OCI-LY7 (cell line): ENCODE data around the gene IRX6. TPM values are rescaled to one million over a fixed set of nuclear protein-coding genes. Genes with fewer than 3 reads are reported as not detected.

Experiments
- BruUV-seq: library from RNA; stranded (reverse); fragments of 400-500 nt; replicated peaks from 2 replicates; lab custom pipeline; 2021; lab: Mats Ljungman, UMichigan
- CTCF ChIA-PET: fragments of 300-600 bp; sonication (Branson Sonifier 250); formaldehyde crosslinking; loops from one replicate; lab custom pipeline; 2022; ENCODE audit warnings: antibody characterized with exemption; ENCODE audit not compliant: unreplicated experiment; lab: Charles Lee
- POLR2A ChIA-PET: fragments of 300-600 bp; sonication (Branson Sonifier 250); formaldehyde crosslinking; loops from one replicate; lab custom pipeline; 2022; ENCODE audit warnings: antibody characterized with exemption; lab: Charles Lee
- DNase-seq: peaks from one replicate; pipeline ENCODE4 v3.0.0-alpha.2; 2015; ENCODE audit warnings: low spot score
- H2AFZ ChIP-seq: fragments of 200-600 bp; sonication (generic), shearing (Covaris generic); 2 replicates; pipeline ENCODE4 v1.6.1; 2014; ENCODE audit warnings: mild to moderate bottlenecking, antibody characterized with exemption, low read length, moderate library complexity
- H3K27ac ChIP-seq: fragments of 200-600 bp; sonication (generic); 2 replicates; pipeline ENCODE4 v1.5.1; 2014; ENCODE audit warnings: mixed run types, low read depth, mild to moderate bottlenecking, moderate library complexity, low read length, inconsistent platforms; ENCODE audit not compliant: poor library complexity, severe bottlenecking
- H3K36me3 ChIP-seq: fragments of 200-600 bp; sonication (generic); 2 replicates; pipeline ENCODE4 v1.6.1; 2014; ENCODE audit warnings: mild to moderate bottlenecking, antibody characterized with exemption, low read length, moderate library complexity, mixed read lengths; ENCODE audit not compliant: insufficient read depth
- H3K4me1 ChIP-seq: fragments of 200-600 bp; sonication (generic); 2 replicates; pipeline ENCODE4 v1.5.1; 2014; ENCODE audit warnings: mild to moderate bottlenecking, low read length; ENCODE audit not compliant: insufficient read depth, poor library complexity, severe bottlenecking
- H3K4me2 ChIP-seq: fragments of 200-600 bp; sonication (generic); 2 replicates; pipeline ENCODE4 v1.6.1; 2014; ENCODE audit warnings: mild to moderate bottlenecking, low read length
- H3K4me3 ChIP-seq: fragments of 200-600 bp; sonication (generic); 2 replicates; pipeline ENCODE4 v1.5.1; 2014; ENCODE audit warnings: mild to moderate bottlenecking, low read depth, low read length; ENCODE audit not compliant: poor library complexity, severe bottlenecking
- H3K79me2 ChIP-seq: fragments of 200-600 bp; sonication (generic); 2 replicates; pipeline ENCODE4 v1.6.1; 2016; ENCODE audit warnings: low read depth, mild to moderate bottlenecking, low read length, moderate library complexity, mixed read lengths; ENCODE audit not compliant: insufficient read depth
- H3K9me2 ChIP-seq: fragments of 200-600 bp; sonication (generic); 2 replicates; pipeline ENCODE4 v1.6.1; 2016; ENCODE audit warnings: mild to moderate bottlenecking, low read length, mixed read lengths; ENCODE audit not compliant: insufficient read depth
- H3K9me3 ChIP-seq: fragments of 200-600 bp; sonication (generic); 2 replicates; pipeline ENCODE4 v1.6.1; 2014; ENCODE audit warnings: mild to moderate bottlenecking, mixed run types, low read length, mixed read lengths
- H4K20me1 ChIP-seq: fragments of 200-600 bp; sonication (generic); 2 replicates; pipeline ENCODE4 v1.6.1; 2014; ENCODE audit warnings: mild to moderate bottlenecking, antibody characterized with exemption, low read length, moderate library complexity, mixed read lengths; ENCODE audit not compliant: insufficient read depth
- EZH2phosphoT487 ChIP-seq: fragments of 200-600 bp; sonication (generic); IDR thresholded peaks from 2 replicates; pipeline ENCODE4 v1.6.1; 2018; ENCODE audit warnings: low read depth, borderline replicate concordance, mild to moderate bottlenecking, mixed run types, antibody characterized with exemption, low read length, moderate library complexity, mixed read lengths
- intact Hi-C: fragments of 100-400 bp; cut with micrococcal nuclease; formaldehyde crosslinking; loops from one replicate; pipeline ENCODE4 v1.10.0; 2022; ENCODE audit not compliant: unreplicated experiment
- total RNA-seq, 2 experiments: library from RNA; depleted of rRNA in 1 of 2; stranded (reverse); fragments of >200 nt in 1 of 2; shearing (Covaris generic) in 1 of 2; gene quantifications; 2 replicates each; pipeline ENCODE4 v1.2.3, GENCODE V29; 2014 to 2022
- TF ChIP-seq, protein P1 (sequence below): fragments of 200-600 bp; sonication (generic); conservative IDR thresholded peaks from 2 replicates; pipeline ENCODE4 v1.5.1; 2014; ENCODE audit warnings: mild to moderate bottlenecking, antibody characterized with exemption, low read length, moderate library complexity, mixed read lengths

Gene IRX6
- total RNA-seq, 2 experiments from 2014 or later = not detected

DNA sequence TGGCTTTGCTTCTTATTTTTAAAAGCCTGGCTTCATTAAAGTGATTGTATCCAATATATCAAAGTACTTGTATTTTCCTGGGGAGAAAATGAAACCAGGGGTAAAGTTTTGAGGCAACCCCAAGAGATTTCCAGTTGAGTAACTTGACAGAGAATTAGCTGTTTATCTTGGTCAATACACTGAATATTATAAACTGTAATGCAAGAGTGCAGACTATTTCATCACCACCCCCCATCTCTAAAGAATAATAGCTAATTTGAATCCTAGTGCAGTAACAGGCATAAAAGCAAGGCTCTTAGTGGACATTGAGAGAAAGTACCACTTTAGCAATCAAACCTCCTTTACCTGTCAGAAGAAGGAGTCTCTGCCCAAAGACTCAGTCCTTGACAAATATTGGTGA is 27.0 kb downstream of the IRX6 start:
- Histone ChIP-seq H2AFZ (no peak overlapping the region), H3K36me3 (no peaks in the 10 kb centered on the region), H3K9me3 (no peaks in the 10 kb centered on the region), H3K4me3 (no peak overlapping the region), H3K27ac (no peak overlapping the region), H4K20me1 (no peaks in the 10 kb centered on the region), H3K9me2 (no peaks in the 10 kb centered on the region), H3K79me2 (no peaks in the 10 kb centered on the region), H3K4me2 (no peak overlapping the region), H3K4me1 (no peaks in the 10 kb centered on the region)
- intact Hi-C loops = no loop called here
- TF ChIP-seq, protein P1, sequence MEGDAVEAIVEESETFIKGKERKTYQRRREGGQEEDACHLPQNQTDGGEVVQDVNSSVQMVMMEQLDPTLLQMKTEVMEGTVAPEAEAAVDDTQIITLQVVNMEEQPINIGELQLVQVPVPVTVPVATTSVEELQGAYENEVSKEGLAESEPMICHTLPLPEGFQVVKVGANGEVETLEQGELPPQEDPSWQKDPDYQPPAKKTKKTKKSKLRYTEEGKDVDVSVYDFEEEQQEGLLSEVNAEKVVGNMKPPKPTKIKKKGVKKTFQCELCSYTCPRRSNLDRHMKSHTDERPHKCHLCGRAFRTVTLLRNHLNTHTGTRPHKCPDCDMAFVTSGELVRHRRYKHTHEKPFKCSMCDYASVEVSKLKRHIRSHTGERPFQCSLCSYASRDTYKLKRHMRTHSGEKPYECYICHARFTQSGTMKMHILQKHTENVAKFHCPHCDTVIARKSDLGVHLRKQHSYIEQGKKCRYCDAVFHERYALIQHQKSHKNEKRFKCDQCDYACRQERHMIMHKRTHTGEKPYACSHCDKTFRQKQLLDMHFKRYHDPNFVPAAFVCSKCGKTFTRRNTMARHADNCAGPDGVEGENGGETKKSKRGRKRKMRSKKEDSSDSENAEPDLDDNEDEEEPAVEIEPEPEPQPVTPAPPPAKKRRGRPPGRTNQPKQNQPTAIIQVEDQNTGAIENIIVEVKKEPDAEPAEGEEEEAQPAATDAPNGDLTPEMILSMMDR = no peak
- TF ChIP-seq EZH2phosphoT487 = no peak
- no peak for DNase-seq
- BruUV-seq = no TSS peak
- ChIA-PET POLR2A (interaction anchor here (1.4 kb wide), 1 partner anchor 11 kb away, joined by 8 read pairs; no protein-coding TSS in a partner anchor), CTCF (no interaction called here)

DNA sequence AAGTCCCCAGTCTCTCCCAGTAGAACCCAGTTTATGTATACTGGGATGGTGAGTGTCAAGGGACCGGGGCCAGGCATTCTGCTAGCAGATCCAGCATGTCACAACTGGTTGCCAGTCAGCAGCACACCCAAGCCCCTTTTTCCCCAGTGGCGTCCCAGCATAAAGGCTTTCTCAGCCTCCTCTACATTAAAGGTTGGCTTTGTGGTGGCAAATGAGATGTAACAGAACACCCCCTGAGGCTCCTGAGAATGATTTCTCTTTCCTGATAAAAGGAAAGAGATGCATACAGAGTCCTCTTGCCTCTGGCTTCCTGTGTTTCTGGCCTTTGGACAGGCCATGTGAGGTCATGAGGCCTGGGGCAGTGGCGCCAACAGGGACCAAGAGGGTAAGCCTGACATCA is 27.9 kb downstream of the IRX6 start:
- Histone ChIP-seq H3K9me3 (no peaks in the 10 kb centered on the region), H3K79me2 (no peaks in the 10 kb centered on the region), H3K4me3 (no peak overlapping the region), H3K36me3 (no peaks in the 10 kb centered on the region), H2AFZ (no peak overlapping the region), H3K27ac (no peak overlapping the region), H3K4me2 (no peak overlapping the region), H4K20me1 (no peaks in the 10 kb centered on the region), H3K4me1 (no peaks in the 10 kb centered on the region), H3K9me2 (no peaks in the 10 kb centered on the region)
- ChIA-PET POLR2A (no interaction called here), CTCF (no interaction called here)
- BruUV-seq = no TSS peak
- no peak for DNase-seq
- TF ChIP-seq, protein P1 = no peak
- no peak for TF ChIP-seq EZH2phosphoT487
- intact Hi-C loops = no loop called here

DNA sequence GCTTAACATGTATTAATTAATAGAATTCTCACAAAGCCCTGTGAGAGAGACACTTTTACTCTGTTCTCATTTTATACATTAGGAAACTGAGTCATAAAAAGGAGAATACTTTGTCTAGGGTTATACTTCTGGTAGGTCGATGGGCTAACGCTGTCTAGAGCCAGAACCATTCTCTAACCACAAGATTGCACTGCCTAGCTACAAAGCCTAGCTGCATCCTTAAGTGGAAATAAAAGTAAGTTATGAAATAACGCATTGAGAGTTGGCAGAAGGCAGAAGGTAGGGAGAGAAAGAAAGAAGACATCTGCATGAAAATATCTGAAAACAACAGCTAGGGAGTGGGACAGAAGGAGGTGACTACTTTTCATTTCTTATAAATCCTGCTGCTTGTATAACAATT is 33.2 kb downstream of the IRX6 start:
- intact Hi-C loops = no loop called here
- H3K9me2 ChIP-seq = no peaks in the 10 kb centered on the region
- no peaks in the 10 kb centered on the region for H3K36me3 ChIP-seq
- no peaks in the 10 kb centered on the region for H4K20me1 ChIP-seq
- no peaks in the 10 kb centered on the region for H3K9me3 ChIP-seq
- BruUV-seq = no TSS peak
- H2AFZ ChIP-seq = no peak overlapping the region
- H3K4me2 ChIP-seq = no peak overlapping the region
- no peak overlapping the region for H3K27ac ChIP-seq
- DNase-seq = no peak
- no peaks in the 10 kb centered on the region for H3K4me1 ChIP-seq
- ChIA-PET POLR2A (interaction anchor here (1.0 kb wide), 1 partner anchor 11 kb away, joined by 5 read pairs; no protein-coding TSS in a partner anchor), CTCF (no interaction called here)
- no peak overlapping the region for H3K4me3 ChIP-seq
- H3K79me2 ChIP-seq = no peaks in the 10 kb centered on the region
- TF ChIP-seq EZH2phosphoT487 = no peak
- TF ChIP-seq, protein P1 = no peak
